Stimulated activated naive CD8-positive, alpha-beta T cell treated with anti-CD3 and anti-CD28 coated beads, Interleukin-15, Interleukin-2, amounts not matched to agents 100 ng/mL and 50 ng/mL, for 24 hours (primary cell): ENCODE results near the gene FBXL13.
"Not testable (repeated sequence)": the region's sequence is repeated elsewhere in the genome, so short reads cannot be mapped to it uniquely, and the experiment has no call there.

Experiments used
- H3K27ac Mint-ChIP-seq: one replicate; pipeline ENCODE4 v1.8.0; 2021; ENCODE audit warnings: mild to moderate bottlenecking, mixed read lengths
- H3K27me3 Mint-ChIP-seq: one replicate; pipeline ENCODE4 v1.8.0; 2021; ENCODE audit warnings: mixed read lengths
- H3K36me3 Mint-ChIP-seq: one replicate; pipeline ENCODE4 v1.8.0; 2021; ENCODE audit warnings: low read depth, mixed read lengths
- H3K4me1 Mint-ChIP-seq: one replicate; pipeline ENCODE4 v1.8.0; 2021; ENCODE audit warnings: low read depth, mixed read lengths
- H3K4me3 Mint-ChIP-seq: one replicate; pipeline ENCODE4 v1.8.0; 2021; ENCODE audit warnings: mild to moderate bottlenecking, mixed read lengths
- H3K9me3 Mint-ChIP-seq: one replicate; pipeline ENCODE4 v1.8.0; 2021; ENCODE audit warnings: mixed read lengths

Gene FBXL13

GRCh38 chr7:102991540-102992214 is 82.9 kb downstream of the FBXL13 start:
- Mint-ChIP-seq H3K4me3 (no peak overlapping the region), H3K36me3 (no peaks in the 10 kb centered on the region), H3K9me3 (no peaks in the 10 kb centered on the region), H3K4me1 (peaks cover 7% of the 10 kb centered on the region), H3K27me3 (no peaks in the 10 kb centered on the region), H3K27ac (no peak overlapping the region)

- no peak overlapping the region for H3K27ac Mint-ChIP-seq
- H3K4me3 Mint-ChIP-seq: no peak overlapping the region
- no peaks in the 10 kb centered on the region for H3K9me3 Mint-ChIP-seq
- H3K27me3 Mint-ChIP-seq: no peaks in the 10 kb centered on the region
- H3K36me3 Mint-ChIP-seq: no peaks in the 10 kb centered on the region
- peaks cover 7% of the 10 kb centered on the region for H3K4me1 Mint-ChIP-seq
Measured at GRCh38 chr7:102991077-102991539, 83.5 kb downstream of the FBXL13 start.

GRCh38 chr7:102990642-102991041 is 84.0 kb downstream of the FBXL13 start:
- Mint-ChIP-seq H3K36me3 (no peaks in the 10 kb centered on the region), H3K27ac (no peak overlapping the region), H3K9me3 (no peaks in the 10 kb centered on the region), H3K4me3 (no peak overlapping the region), H3K27me3 (no peaks in the 10 kb centered on the region), H3K4me1 (peaks cover 7% of the 10 kb centered on the region)

- H3K27me3 Mint-ChIP-seq: no peaks in the 10 kb centered on the region
- H3K36me3 Mint-ChIP-seq: no peaks in the 10 kb centered on the region
- H3K4me3 Mint-ChIP-seq: no peak overlapping the region
- H3K4me1 Mint-ChIP-seq: peaks cover 7% of the 10 kb centered on the region
- H3K27ac Mint-ChIP-seq: no peak overlapping the region
- H3K9me3 Mint-ChIP-seq: no peaks in the 10 kb centered on the region
Measured at GRCh38 chr7:102988631-102989560, 85.7 kb downstream of the FBXL13 start.

- Mint-ChIP-seq H3K27me3 (no peaks in the 10 kb centered on the region), H3K4me1 (peaks cover 6% of the 10 kb centered on the region), H3K9me3 (no peaks in the 10 kb centered on the region), H3K4me3 (no peak overlapping the region), H3K36me3 (no peaks in the 10 kb centered on the region), H3K27ac (no peak overlapping the region)
Measured at GRCh38 chr7:102988088-102988487, 86.5 kb downstream of the FBXL13 start.

- no peaks in the 10 kb centered on the region for H3K4me1 Mint-ChIP-seq
- H3K27me3 Mint-ChIP-seq: no peaks in the 10 kb centered on the region
- no peak overlapping the region for H3K4me3 Mint-ChIP-seq
- H3K36me3 Mint-ChIP-seq: no peaks in the 10 kb centered on the region
- H3K27ac Mint-ChIP-seq: no peak overlapping the region
- H3K9me3 Mint-ChIP-seq: no peaks in the 10 kb centered on the region
Measured at GRCh38 chr7:102985176-102985783, 89.3 kb downstream of the FBXL13 start.

GRCh38 chr7:102983602-102984001 is 91.0 kb downstream of the FBXL13 start:
- H3K27ac Mint-ChIP-seq: no peak overlapping the region
- no peaks in the 10 kb centered on the region for H3K4me1 Mint-ChIP-seq
- H3K36me3 Mint-ChIP-seq: no peaks in the 10 kb centered on the region
- no peak overlapping the region for H3K4me3 Mint-ChIP-seq
- H3K27me3 Mint-ChIP-seq: no peaks in the 10 kb centered on the region
- H3K9me3 Mint-ChIP-seq: no peaks in the 10 kb centered on the region

- no peak overlapping the region for H3K27ac Mint-ChIP-seq
- H3K36me3 Mint-ChIP-seq: no peaks in the 10 kb centered on the region
- no peaks in the 10 kb centered on the region for H3K4me1 Mint-ChIP-seq
- H3K9me3 Mint-ChIP-seq: no peaks in the 10 kb centered on the region
- no peaks in the 10 kb centered on the region for H3K27me3 Mint-ChIP-seq
- H3K4me3 Mint-ChIP-seq: no peak overlapping the region
Measured at GRCh38 chr7:102982235-102982634, 92.4 kb downstream of the FBXL13 start.

- Mint-ChIP-seq H3K36me3 (no peaks in the 10 kb centered on the region), H3K4me3 (no peak overlapping the region), H3K4me1 (no peaks in the 10 kb centered on the region), H3K27ac (no peak overlapping the region), H3K27me3 (no peaks in the 10 kb centered on the region), H3K9me3 (no peaks in the 10 kb centered on the region)
Measured at GRCh38 chr7:102981451-102981850, 93.1 kb downstream of the FBXL13 start.

GRCh38 chr7:102979670-102980069 is 94.9 kb downstream of the FBXL13 start:
- Mint-ChIP-seq H3K9me3 (no peaks in the 10 kb centered on the region), H3K27ac (no peak overlapping the region), H3K4me1 (no peaks in the 10 kb centered on the region), H3K4me3 (no peak overlapping the region), H3K27me3 (no peaks in the 10 kb centered on the region), H3K36me3 (no peaks in the 10 kb centered on the region)

- Mint-ChIP-seq H3K4me1 (no peaks in the 10 kb centered on the region), H3K9me3 (no peaks in the 10 kb centered on the region), H3K36me3 (no peaks in the 10 kb centered on the region), H3K27me3 (no peaks in the 10 kb centered on the region), H3K27ac (no peak overlapping the region), H3K4me3 (no peak overlapping the region)
Measured at GRCh38 chr7:102978284-102978683, 96.3 kb downstream of the FBXL13 start.

- H3K4me3 Mint-ChIP-seq, H3K9me3 Mint-ChIP-seq, H3K27ac Mint-ChIP-seq, H3K36me3 Mint-ChIP-seq, H3K4me1 Mint-ChIP-seq, H3K27me3 Mint-ChIP-seq: not testable (repeated sequence)
Measured at GRCh38 chr7:102977586-102977985, 97.0 kb downstream of the FBXL13 start.

- Mint-ChIP-seq H3K9me3 (no peaks in the 10 kb centered on the region), H3K27me3 (no peaks in the 10 kb centered on the region), H3K4me1 (no peaks in the 10 kb centered on the region), H3K36me3 (no peaks in the 10 kb centered on the region), H3K4me3 (no peak overlapping the region), H3K27ac (no peak overlapping the region)
Measured at GRCh38 chr7:102976493-102976892, 98.1 kb downstream of the FBXL13 start.

GRCh38 chr7:102975854-102976253 is 98.7 kb downstream of the FBXL13 start:
- Mint-ChIP-seq H3K9me3 (no peaks in the 10 kb centered on the region), H3K27ac (no peak overlapping the region), H3K27me3 (no peaks in the 10 kb centered on the region), H3K4me1 (no peaks in the 10 kb centered on the region), H3K4me3 (no peak overlapping the region), H3K36me3 (no peaks in the 10 kb centered on the region)
